ENCODE results near the gene HSPA1L. TPM values are rescaled to one million over a fixed set of nuclear protein-coding genes. Genes with fewer than 3 reads are reported as not detected.

Gene HSPA1L
- total RNA-seq (2022; extraction: Qiagen RNA extraction): 1.2 to 2.0 TPM (median 1.6 TPM) in 5 replicates

GRCh38 chr6:31815025-31815838 is at the start of gene HSPA1L, which contains the start of gene HSPA1A:
Gene HSPA1L (minus strand): TSS chr6:31815283. CDS start chr6:31811972, 3,311 bp downstream.
Gene HSPA1A (plus strand): TSS chr6:31815543. CDS start chr6:31815757, 214 bp downstream.

DNA sequence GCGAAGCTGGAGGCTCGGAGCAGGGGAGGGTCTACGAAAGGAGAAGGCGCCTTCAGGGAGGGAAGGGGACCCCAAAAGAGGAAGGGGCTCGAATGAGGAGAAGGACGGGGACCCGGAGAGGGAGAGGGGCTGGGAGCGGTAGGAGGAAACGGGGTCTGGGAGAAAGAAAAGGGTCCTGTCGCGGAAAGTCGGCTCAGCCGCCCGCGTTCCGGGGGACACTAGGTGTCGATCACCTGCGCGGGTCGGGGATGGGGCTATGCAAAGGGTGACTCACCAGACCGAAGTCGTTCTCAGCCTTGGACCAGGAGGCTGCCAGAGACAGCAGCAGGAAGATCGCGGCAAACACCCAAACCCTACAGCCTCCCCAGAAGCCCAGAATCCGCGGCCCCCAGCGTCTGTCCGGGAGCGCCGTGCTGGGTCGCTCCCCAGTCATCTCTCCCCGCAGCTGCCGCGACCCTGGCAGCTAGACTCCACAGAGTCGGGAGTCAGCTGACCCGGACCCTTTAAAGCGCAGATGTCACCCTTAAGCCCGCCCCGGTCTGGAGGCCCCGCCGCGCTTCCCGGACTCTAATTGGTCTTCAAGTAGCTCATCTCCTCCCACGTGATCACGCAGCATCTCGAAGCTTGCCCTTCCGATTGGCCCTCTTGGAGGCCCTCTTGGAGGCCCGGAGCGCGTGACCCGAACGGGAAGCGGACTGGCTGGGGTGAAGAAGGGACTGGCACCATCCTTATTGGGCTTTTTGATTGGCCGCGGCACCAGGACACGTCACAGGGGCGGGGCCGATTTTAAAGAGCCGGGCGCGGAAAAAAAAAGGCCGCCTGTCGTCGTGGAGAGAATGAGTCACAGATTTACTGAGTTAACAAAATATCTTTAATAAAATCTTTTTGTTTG is 47.5 kb upstream of the HSPA1L start, which contains the start of gene NEU1:
Gene NEU1 (minus strand): TSS at position 478 of the 892 bp plus-strand sequence. CDS start 45 bp downstream, at position 433.

GRCh38 chr6:31827286-31828079 is 12.4 kb upstream of the HSPA1L start, which contains the start of gene HSPA1B:
Gene HSPA1B (plus strand): TSS chr6:31827738. CDS start chr6:31827951, 213 bp downstream.

GRCh38 chr6:31806470-31807272 is 8.4 kb downstream of the HSPA1L start, which contains the start of gene LSM2:
Gene LSM2 (minus strand): TSS chr6:31806966. CDS start chr6:31806757, 209 bp downstream.

GRCh38 chr6:31795616-31796298 is 19.3 kb downstream of the HSPA1L start, which contains the start of gene VARS1:
Gene VARS1 (minus strand): TSS chr6:31795752. CDS start chr6:31795217, 535 bp downstream.

DNA sequence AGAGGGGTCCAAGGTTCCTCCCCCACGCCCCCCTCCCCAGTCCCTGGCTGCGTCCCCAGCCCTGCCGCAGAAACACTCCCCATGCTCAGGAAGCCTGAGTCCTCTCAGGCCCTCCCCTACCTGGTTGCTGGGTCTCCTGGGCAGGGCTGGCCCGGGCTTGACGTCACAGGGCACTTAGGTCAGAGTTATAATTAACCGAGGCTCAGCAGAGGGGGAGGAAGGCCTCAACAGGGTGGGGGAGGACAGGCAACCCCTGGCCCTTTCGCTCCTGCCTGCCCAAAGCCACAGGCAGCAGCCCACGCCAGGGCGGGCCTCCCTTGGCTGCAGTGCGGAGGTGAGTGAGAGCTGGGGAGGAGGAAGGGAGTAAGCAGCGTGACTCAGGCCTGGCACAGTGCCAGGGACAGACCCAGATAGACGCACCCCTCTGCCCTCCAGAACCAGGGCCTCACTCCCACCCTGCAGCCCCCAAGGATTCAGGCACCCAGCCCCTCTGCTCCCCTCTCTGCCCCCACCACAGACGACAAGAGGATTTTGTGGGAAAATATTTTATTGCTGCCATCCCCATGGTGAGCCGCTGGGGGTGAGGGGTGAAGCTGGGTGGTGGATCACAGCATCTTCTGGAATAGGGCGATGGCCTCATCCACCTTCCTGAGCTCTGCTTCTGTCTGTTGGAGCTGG is 38.0 kb downstream of the HSPA1L start, which contains the start of gene VWA7:
Gene VWA7 (minus strand): TSS at position 340 of the 678 bp plus-strand sequence. CDS start 549 bp downstream, outside the sequence.

GRCh38 chr6:31762356-31762755 is 52.7 kb downstream of the HSPA1L start, which contains the start of gene SAPCD1:
Gene SAPCD1 (plus strand): TSS chr6:31762656. CDS start chr6:31763055, 399 bp downstream.

Other genes starting within 250 kb of the HSPA1L start
- gene LTA, start 243.0 kb downstream of the HSPA1L start, total RNA-seq (2022; extraction: Qiagen RNA extraction): 0.07 to 0.31 TPM (median 0.13 TPM) in 3 of 5 replicates, not detected in the others
- gene TNF, start 239.7 kb downstream of the HSPA1L start, total RNA-seq (2022; extraction: Qiagen RNA extraction): 0.08 to 0.12 TPM in 2 of 5 replicates, not detected in the others
- gene LTB, start 232.9 kb downstream of the HSPA1L start, total RNA-seq (2022; extraction: Qiagen RNA extraction): 0.29 to 0.47 TPM (median 0.38 TPM) in 5 replicates
- gene LST1, start 229.0 kb downstream of the HSPA1L start, total RNA-seq (2022; extraction: Qiagen RNA extraction): 0.37 TPM in 1 of 5 replicates, not detected in the others
- gene NCR3, start 222.3 kb downstream of the HSPA1L start, total RNA-seq (2022; extraction: Qiagen RNA extraction): not detected in 5 replicates
- not detected in 5 replicates for gene AIF1, start 200.0 kb downstream of the HSPA1L start, total RNA-seq (2022; extraction: Qiagen RNA extraction)
- 76.6 to 89.9 TPM (median 84.4 TPM) in 5 replicates for gene PRRC2A, start 194.6 kb downstream of the HSPA1L start, total RNA-seq (2022; extraction: Qiagen RNA extraction)
- 129 to 143 TPM (median 133 TPM) in 5 replicates for gene BAG6, start 162.6 kb downstream of the HSPA1L start, total RNA-seq (2022; extraction: Qiagen RNA extraction)
- 2.9 to 3.8 TPM (median 3.4 TPM) in 5 replicates for gene APOM, start 159.4 kb downstream of the HSPA1L start, total RNA-seq (2022; extraction: Qiagen RNA extraction)
- 10.1 to 14.9 TPM (median 12.4 TPM) in 5 replicates for gene C6orf47, start 154.5 kb downstream of the HSPA1L start, total RNA-seq (2022; extraction: Qiagen RNA extraction)
- 9.3 to 11.4 TPM (median 11.1 TPM) in 5 replicates for gene GPANK1, start 150.3 kb downstream of the HSPA1L start, total RNA-seq (2022; extraction: Qiagen RNA extraction)
- 154 to 183 TPM (median 177 TPM) in 5 replicates for gene CSNK2B, start 149.2 kb downstream of the HSPA1L start, total RNA-seq (2022; extraction: Qiagen RNA extraction)
- 3.4 to 4.7 TPM (median 3.9 TPM) in 5 replicates for gene LY6G5B, start 145.3 kb downstream of the HSPA1L start, total RNA-seq (2022; extraction: Qiagen RNA extraction)
- 0.75 to 2.1 TPM (median 1.5 TPM) in 5 replicates for gene LY6G5C, start 134.2 kb downstream of the HSPA1L start, total RNA-seq (2022; extraction: Qiagen RNA extraction)
- gene ABHD16A, start 112.0 kb downstream of the HSPA1L start, total RNA-seq (2022; extraction: Qiagen RNA extraction): 15.0 to 19.1 TPM (median 17.0 TPM) in 5 replicates
- not detected in 5 replicates for gene LY6G6F, start 108.4 kb downstream of the HSPA1L start, total RNA-seq (2022; extraction: Qiagen RNA extraction)
- gene LY6G6D, start 99.9 kb downstream of the HSPA1L start, total RNA-seq (2022; extraction: Qiagen RNA extraction): not detected in 5 replicates
- 0.13 to 0.18 TPM in 2 of 5 replicates, not detected in the others for gene LY6G6C, start 93.5 kb downstream of the HSPA1L start, total RNA-seq (2022; extraction: Qiagen RNA extraction)
- not detected in 5 replicates for gene MPIG6B, start 91.9 kb downstream of the HSPA1L start, total RNA-seq (2022; extraction: Qiagen RNA extraction)
- gene DDAH2, start 86.0 kb downstream of the HSPA1L start, total RNA-seq (2022; extraction: Qiagen RNA extraction): 25.9 to 32.1 TPM (median 29.2 TPM) in 5 replicates
- 475 to 491 TPM (median 481 TPM) in 5 replicates for gene CLIC1, start 78.8 kb downstream of the HSPA1L start, total RNA-seq (2022; extraction: Qiagen RNA extraction)
- 10.7 to 15.7 TPM (median 13.4 TPM) in 5 replicates for gene MSH5, start 75.3 kb downstream of the HSPA1L start, total RNA-seq (2022; extraction: Qiagen RNA extraction)
- gene SAPCD1, start 52.6 kb downstream of the HSPA1L start, total RNA-seq (2022; extraction: Qiagen RNA extraction): 2.6 to 4.9 TPM (median 3.2 TPM) in 5 replicates
- 1.1 to 1.7 TPM (median 1.5 TPM) in 5 replicates for gene VWA7, start 38.0 kb downstream of the HSPA1L start, total RNA-seq (2022; extraction: Qiagen RNA extraction)
- 52.1 to 61.7 TPM (median 54.3 TPM) in 5 replicates for gene VARS1, start 19.5 kb downstream of the HSPA1L start, total RNA-seq (2022; extraction: Qiagen RNA extraction)
- 42.7 to 66.2 TPM (median 59.0 TPM) in 5 replicates for gene LSM2, start 8.3 kb downstream of the HSPA1L start, total RNA-seq (2022; extraction: Qiagen RNA extraction)
- 162 to 234 TPM (median 205 TPM) in 5 replicates for gene HSPA1A, start 260 bp upstream of the HSPA1L start, total RNA-seq (2022; extraction: Qiagen RNA extraction)
- gene HSPA1B, start 12.5 kb upstream of the HSPA1L start, total RNA-seq (2022; extraction: Qiagen RNA extraction): 110 to 176 TPM (median 161 TPM) in 5 replicates
- gene NEU1, start 47.5 kb upstream of the HSPA1L start, total RNA-seq (2022; extraction: Qiagen RNA extraction): 25.7 to 32.9 TPM (median 26.4 TPM) in 5 replicates
- gene SLC44A4, start 63.7 kb upstream of the HSPA1L start, total RNA-seq (2022; extraction: Qiagen RNA extraction): 0.03 to 0.14 TPM (median 0.06 TPM) in 4 of 5 replicates, not detected in the other
- 25.1 to 29.7 TPM (median 26.0 TPM) in 5 replicates for gene EHMT2, start 82.4 kb upstream of the HSPA1L start, total RNA-seq (2022; extraction: Qiagen RNA extraction)
- 3.3 to 4.2 TPM (median 3.9 TPM) in 5 replicates for gene ZBTB12, start 86.8 kb upstream of the HSPA1L start, total RNA-seq (2022; extraction: Qiagen RNA extraction)
- 0.17 to 0.46 TPM (median 0.38 TPM) in 5 replicates for gene C2, start 112.4 kb upstream of the HSPA1L start, total RNA-seq (2022; extraction: Qiagen RNA extraction)
- gene CFB, start 130.8 kb upstream of the HSPA1L start, total RNA-seq (2022; extraction: Qiagen RNA extraction): 1.7 to 2.3 TPM (median 1.9 TPM) in 5 replicates
- 73.7 to 87.1 TPM (median 76.9 TPM) in 5 replicates for gene NELFE, start 143.7 kb upstream of the HSPA1L start, total RNA-seq (2022; extraction: Qiagen RNA extraction)
- gene SKIC2, start 143.9 kb upstream of the HSPA1L start, total RNA-seq (2022; extraction: Qiagen RNA extraction): 21.3 to 24.7 TPM (median 23.3 TPM) in 5 replicates
- 10.4 to 12.4 TPM (median 11.6 TPM) in 5 replicates for gene DXO, start 156.9 kb upstream of the HSPA1L start, total RNA-seq (2022; extraction: Qiagen RNA extraction)
- gene C4A, start 166.8 kb upstream of the HSPA1L start, total RNA-seq (2022; extraction: Qiagen RNA extraction): 0.79 to 1.5 TPM (median 0.85 TPM) in 5 replicates
- 0.35 to 0.93 TPM (median 0.67 TPM) in 5 replicates for gene C4B, start 199.5 kb upstream of the HSPA1L start, total RNA-seq (2022; extraction: Qiagen RNA extraction)
- not detected in 5 replicates for gene CYP21A2, start 223.1 kb upstream of the HSPA1L start, total RNA-seq (2022; extraction: Qiagen RNA extraction)